T1000 (cell line): ENCODE measurements around the gene CH25H.

ENCODE experiments used
- DNase-seq: peaks from one replicate; lab custom pipeline; 2025; ENCODE audit warnings: mixed read lengths; lab: John Stamatoyannopoulos, UW

The CH25H gene

DNA sequence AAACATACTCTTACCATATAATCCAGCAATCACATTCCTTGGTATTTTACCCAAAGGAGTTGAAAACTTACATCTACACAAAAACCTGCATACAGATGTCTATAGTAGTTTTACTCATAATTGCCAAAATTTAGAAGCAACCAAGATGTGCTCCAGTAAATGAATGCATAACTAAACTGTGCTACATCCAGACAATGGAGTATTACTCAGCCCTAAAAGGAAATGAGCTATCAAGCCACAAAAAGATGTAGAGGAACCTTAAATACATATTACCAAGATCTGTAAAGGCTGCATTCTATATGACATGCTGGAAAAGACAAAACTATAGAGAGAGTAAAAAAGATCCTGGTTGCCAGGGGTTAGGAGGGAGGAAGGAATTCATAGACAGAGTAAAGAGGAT is 21.8 kb upstream of the CH25H start:
- no peak for DNase-seq

DNA sequence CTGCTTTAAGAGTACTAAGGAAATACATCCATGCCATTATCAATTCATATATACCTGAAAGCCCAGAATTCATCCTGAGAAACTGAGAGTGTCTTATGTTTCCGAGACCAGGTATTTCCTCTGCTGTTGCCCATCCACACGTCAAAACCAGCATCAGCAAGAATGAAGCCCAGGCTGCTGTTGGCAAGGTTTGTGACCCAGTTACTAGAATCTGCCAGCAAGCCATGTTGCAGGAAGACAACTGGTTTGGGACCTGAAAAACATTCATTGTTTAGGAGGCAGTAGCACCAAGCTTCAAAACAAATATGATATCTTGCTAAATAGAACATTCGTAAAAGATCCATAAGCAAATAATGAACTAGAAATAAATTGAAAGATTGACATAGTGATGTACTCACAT is 21.0 kb upstream of the CH25H start:
- no peak for DNase-seq

DNA sequence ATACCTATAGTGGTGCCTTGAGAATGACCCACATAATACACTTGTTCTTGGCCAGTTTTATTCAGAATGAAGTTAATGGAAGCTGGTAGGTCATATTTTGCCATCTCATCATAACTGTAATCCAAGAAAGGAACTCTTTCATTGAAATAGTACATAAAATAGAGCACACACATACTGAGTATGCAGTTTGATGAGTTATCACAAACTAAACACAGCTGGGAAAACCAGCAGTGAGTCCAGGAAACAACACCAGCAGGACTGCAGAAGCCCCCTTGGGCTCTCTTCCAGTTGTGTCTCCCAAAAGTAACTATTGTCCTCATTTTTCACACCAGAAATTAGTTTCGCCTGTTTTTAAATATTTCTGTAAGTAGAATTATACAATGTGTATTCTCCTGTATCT is 19.8 kb upstream of the CH25H start:
- no peak for DNase-seq

DNA sequence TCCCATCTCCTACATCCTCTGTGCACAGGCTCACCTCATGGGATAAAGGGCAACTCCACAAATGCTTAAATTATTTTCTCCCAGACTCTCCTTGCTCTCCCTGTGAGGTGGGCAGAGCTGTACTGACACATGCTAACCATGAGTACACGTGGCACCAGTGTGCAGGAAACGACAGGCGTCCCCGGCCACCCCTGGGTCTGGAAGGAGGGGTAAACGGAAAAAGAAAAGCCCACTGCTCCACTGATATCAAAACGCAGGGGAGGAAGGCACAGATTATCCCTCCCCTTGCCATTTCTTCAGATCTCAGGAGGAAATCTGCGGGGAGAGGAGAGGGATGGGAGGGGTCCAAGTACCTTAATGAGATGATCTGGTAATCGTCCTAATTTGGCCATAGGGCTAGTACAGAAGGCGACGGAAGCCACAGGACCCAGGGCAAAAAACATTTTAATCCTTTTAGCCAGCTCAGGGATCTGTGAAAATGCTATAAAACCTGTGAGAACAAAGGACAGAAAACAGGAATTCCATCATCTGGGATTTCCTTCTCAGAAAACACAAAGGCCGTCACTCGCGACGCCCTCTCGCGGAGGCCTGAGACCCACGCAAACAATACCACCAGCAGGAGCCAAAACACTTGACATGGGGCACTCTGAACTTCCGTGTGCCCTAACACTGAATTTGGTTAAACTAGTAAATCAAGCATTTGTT is 17.8 kb upstream of the CH25H start:
- no peak for DNase-seq

DNA sequence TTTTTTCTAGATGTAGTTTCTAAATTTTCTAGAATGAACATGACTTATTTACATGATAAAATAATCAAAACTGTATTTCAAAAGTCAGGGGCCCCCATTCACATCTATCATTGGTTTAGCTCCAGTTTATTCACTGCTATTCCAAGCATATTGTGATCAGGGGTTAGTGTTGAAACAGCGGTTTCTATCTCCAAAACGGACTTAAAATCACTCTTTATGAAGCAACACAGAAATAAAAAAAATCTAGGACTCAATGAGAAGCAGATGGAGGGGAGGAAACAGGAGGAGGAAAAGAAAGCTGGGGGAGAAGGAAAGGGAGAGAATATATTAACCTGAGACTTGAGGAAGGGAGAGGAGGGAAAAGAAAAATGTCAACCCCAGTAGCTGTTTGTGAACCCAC is 14.8 kb upstream of the CH25H start:
- no peak for DNase-seq

DNA sequence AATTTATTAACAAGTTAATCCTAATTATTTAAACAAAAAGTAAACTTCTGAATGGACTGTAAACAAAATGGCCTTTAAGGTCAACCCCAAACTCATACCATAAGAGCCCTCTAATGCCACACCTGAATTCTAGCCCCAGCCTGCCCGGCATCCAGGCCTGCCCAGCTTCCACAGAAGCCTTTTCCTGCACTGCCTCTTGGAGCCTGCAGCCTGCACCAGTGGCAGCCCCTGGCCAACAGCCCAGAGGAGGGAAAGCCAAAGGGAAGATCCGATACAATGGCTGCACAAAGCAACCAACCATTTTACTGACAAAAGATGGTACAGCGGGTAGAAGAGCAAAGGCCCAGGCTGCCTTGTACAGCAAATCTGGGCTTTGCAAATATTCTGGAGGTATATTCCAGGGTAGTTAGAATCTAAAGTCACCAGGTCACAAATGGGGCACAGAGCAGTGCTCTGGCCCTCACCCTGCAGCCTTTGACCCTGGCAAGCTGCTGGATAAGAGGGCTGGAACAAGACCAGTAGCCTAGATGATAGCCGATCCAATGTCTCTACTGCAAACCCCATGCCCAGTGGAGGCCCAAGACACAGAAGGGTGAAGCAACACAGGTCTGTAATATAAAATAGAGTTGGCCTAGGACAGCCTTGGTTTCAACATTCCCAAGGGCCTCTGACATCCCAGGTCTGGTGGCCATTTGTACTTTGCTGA is 12.5 kb upstream of the CH25H start:
- no peak for DNase-seq

DNA sequence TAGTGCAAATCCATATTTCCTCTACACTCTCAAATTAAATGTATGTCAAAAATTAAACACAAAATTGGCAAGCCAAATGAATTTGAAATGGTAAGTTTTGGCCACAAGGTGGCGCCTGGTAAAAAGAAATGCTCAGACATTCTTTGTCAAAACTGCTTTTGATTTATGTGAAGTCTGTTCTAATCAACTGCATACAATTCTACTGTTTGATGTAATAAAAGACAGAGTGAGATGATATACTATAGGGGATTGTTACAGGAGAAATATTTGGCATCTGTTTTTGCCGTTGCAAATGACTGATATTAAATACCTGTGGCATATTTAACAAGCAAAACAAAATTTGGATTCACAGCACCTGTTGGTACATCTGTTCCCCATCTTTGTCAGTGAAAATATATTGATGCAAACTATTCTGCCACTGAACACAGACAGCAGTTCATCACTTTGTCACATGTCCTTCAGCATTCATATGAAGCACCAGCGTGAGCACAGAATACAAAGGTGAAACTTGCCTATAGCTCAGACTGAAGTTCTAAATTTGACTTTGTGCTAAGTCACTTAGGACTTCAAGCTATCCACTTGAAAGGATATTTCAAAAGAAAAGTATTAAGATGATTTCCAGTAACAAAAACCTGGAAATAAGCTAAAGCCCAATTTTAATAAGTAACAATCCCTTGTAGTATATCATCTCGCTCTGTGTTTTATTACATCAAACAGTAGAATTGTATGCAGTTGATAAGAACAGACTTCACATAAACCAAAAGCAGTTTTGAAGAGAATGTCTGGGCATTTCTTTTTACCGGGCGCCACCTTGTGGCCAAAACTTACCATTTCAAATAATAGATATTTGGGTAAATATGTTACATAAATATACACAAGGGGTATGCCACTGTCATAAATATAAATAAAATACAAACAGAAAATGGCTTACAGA is 10.2 kb upstream of the CH25H start:
- peak; percentile 5 for DNase-seq

DNA sequence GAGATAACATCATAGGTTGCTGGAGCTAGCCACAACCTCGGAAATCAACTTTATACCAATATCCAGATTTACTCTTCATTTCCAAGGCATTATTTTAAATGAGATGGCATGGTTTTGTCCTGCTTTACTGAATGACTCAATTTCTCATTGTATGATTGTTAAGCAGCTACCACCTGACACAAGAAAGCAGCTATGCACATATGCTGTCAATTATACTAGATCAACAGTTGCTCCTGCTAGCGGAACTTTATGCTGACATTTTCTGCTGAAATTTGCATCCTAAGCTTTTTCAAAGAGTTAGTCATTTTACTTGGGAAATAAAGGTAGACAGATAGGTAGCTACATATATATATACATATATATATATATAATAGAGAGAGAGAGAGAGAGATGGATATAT is 8.9 kb upstream of the CH25H start:
- no peak for DNase-seq

DNA sequence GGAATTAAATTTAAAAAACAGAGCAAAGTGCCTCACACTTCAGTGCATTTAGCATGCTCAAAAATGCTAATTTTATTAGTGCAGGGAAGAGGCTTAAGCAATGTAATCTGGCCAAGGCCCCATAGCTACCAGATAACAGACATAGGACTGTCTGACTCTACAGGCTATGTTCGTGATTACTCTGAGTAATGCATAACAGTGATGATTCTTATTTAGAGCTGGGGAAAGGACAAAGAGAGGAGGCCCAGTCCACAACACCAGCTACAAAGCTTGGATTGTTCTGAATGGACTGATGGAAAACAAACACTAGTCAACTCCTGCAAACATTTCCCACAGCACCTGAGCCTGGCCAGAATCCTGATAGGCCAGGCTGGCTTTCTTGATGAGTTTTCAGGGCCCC is 8.4 kb upstream of the CH25H start:
- no peak for DNase-seq

DNA sequence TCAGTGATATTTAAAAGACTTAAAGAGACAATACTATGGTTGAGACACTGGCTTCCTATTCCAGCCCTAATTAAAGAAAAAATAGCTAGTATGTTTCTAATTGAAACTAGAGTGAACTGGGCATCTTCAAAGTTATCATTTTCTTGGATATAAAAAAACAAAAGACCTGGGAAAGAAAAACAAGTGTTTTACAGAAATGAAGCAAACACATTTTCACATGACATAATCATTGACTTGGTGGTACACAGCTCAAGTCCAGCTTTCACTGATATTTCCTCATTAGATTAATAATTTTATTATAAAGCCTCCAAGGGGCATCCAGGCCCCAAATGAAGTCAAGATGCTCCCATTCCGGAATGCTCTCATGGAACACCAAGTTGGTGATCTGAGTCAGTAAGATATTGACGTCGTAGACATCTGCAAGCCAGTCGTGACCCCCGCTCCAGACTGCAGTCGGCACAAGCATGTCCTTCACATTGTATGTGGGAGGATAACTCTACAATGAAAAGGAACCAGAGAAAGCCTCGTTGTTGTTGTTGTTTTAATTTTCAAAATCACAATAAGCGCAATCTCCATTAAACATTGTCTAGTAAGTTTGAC is 7.5 kb upstream of the CH25H start:
- no peak for DNase-seq

DNA sequence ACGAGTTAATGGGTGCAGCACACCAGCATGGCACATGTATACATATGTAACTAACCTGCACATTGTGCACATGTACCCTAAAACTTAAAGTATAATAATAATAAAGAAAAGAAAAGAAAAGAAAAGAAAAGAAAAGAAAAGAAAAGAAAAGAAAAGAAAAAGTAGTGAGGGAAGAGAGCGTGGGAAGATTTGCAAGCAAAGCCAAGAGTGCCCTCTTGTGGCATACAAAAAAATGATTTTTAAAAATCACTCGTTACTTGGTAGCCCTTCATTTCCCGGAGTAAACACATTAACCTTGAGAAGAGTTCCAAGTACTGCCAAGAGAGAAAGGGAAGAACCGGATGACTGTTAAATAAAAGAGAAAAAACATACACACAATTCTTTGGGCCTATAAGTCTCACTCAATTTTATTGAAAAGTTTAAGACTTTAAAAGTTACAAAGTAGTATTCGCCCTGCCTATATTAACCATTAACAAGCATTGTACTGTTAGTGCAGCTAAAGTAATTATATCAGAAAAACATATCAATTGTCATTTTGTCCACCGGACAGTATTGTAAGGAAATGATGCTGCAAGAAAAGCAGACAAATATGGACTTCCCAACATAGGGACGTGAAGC is 6.2 kb upstream of the CH25H start:
- DNase-seq: no peak

DNA sequence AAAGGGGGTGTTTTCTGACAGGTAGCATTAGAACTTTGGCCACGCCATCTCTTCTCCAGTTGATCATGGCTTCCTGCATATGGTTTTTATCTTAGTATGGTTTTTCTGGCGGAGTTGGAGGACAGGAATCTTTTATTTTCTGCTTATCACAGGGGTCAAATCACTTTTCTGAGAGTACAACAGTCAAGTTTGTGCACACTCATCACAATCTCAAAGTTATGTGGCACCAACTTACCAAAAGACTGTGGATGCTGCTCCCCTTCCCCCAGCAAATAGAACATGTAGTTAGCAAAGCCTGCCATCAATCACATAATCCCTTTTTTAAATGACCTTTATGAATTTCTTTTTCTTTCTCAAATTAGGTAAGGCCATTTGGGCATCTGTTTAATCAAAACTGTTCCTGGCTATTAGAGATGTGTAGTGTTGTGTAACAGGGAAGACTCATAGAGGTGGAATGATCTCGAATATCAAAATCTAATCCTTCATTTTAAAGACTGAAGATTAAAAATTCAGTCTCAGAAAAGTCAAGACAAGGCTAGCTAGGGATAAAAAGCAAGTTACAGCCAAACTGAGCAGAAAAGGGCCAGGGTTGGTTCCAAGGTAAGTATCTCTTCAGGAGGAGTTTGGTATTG is 3.8 kb upstream of the CH25H start:
- DNase-seq: no peak

DNA sequence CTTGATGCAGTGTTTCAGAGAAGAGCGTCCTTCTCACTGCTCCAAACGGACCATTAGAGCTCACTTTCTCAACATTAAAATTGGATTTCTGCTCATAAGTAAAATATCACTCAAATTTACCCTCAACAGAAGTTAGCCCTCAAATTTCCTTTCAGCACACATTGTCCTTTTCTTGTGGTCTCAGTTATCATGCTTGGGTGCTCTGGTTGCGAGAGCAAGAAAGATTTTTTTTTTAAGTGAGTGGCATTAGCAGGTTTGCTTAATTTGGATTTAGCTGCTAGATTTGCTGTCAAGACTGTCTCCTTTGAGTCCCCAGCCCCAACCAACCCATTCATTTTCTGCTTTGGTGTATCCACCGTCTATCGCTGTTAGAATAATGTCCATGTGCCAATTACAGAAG is 2.6 kb upstream of the CH25H start:
- DNase-seq: no peak

DNA sequence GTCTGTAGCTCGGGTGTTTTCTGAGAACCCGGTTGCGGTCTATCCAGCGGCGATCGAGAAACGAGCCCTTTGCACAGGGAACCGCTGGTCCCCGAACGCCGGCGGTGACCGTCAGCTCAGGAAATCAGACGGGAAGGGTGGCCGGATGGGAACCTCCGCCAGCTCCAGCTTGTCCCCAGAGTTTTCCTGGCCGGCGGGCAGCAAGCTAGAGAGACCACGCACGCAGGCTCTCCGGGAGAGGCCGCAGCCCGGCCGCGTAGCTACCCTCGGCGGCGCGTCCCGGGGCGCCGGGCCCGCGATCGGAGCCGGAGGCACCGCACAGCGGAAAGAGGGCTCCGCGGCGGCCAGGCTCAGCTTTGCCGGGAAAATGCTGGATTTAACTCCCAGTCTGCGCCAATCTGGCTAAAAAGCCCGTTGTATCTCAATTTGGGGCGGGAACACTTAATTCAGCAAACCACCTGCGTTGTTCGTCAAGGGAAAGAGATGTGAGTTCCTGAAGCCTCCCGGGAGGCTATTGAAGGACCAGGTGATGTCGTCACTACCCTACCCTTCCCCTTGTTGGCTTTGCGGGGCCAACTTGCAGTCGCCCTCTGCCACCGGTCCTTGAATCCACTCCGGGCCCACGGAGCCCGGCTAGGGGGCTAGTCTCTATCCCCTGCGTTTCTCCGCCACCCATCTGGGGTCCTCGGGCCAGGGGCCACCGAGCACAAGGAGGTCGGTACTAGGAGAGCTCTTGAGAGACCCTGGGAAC is 859 bp upstream of the CH25H start:
- DNase-seq: no peak

DNA sequence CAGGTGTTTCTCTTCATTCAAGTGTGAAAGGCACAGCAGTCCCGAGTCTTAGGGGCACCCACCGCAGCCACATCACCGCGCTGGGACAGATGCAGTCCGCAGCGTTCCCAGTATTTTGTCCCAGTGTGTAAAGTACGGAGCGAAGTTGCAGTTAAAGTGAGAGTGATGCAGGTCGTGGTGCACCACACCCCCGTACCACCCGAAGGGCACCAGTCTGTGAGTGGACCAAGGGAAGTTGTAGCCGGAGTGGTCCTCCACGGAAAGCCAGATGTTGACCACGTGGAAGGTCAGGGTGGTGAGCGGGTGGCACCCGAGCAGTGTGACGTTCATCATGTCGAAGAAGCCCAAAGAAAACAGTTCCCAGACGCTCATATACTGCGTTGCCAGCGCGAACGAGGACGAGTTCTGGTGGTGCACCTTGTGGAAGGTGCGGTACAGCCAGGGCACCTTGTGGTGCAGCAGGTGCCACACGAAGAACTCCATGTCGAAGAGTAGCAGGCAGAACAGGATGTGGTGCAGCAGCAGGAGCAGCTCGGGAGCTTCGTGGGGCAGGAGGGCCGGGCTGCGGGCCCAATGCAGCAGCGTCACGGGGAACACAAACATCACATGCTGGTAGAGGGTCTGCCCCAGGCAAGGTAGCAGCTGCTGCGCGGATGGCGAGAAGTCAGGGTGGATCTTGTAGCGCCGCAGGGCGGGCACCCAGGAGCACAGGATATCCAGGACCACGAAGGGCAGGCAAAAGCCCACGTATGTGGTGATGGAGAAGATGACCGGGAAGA is 526 bp downstream of the CH25H start:
- DNase-seq: no peak

DNA sequence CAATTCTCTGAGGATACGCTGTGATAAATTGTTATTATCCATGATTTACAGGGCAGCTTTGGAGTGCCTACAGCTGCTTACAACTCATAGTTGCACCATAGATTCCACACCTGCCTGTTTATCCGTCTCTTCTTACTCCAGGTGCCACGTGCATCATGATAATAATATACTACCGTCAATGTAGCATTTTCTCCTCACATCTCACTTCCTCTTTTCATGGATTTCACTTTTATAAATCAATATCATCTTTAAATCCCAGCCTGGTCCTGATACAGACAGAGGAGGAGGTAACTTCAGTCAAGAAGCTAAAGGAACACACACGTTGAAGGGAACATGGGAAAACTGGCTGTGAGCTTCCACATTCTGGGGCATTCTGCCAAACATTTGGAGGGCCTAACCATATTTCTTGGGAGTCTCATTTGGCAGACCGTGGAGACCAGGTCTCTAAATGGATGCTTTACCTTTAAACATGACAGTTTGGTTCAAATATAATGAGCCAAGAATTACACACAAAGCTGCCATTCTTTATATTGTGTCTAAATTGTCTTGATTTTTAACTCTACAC is 2.4 kb downstream of the CH25H start:
- DNase-seq: no peak

DNA sequence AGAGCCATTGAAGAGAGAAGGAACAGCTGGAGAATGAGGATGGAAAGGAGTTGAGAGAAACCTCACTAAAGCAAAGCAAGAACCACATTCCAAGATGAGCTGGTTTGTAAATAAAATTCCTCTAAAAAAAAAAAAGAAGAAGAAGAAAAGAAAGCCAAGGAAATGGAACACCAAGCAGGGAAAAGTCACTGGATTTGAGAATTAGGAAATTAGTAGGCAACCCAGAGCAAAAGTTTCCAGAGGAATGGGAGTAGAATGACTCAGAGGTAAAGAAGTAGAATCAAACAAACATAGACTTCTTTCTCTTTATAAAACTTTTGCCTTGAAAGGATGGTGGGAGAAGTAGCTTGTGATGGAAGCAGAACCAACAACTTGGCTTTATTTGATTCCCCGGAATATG is 3.9 kb downstream of the CH25H start:
- DNase-seq: no peak

DNA sequence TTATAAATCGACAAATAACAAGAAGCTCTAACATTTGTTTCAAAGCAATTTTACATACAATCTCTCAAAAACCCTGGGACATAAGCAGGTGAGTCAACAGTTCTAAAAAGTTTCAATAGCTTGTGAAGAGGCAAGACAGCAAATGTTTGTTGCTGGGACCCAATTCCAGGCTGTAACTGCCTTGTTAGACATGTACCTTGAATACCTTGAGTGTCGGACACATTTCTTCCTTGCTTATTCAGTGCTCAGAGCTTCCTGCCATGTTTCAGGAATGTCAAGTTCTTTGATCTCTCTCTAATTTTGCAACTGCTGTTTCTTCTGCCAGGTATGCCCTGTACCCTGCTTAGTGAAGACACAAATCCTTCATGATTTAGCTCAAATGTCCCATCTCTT is 5.1 kb downstream of the CH25H start:
- no peak for DNase-seq

DNA sequence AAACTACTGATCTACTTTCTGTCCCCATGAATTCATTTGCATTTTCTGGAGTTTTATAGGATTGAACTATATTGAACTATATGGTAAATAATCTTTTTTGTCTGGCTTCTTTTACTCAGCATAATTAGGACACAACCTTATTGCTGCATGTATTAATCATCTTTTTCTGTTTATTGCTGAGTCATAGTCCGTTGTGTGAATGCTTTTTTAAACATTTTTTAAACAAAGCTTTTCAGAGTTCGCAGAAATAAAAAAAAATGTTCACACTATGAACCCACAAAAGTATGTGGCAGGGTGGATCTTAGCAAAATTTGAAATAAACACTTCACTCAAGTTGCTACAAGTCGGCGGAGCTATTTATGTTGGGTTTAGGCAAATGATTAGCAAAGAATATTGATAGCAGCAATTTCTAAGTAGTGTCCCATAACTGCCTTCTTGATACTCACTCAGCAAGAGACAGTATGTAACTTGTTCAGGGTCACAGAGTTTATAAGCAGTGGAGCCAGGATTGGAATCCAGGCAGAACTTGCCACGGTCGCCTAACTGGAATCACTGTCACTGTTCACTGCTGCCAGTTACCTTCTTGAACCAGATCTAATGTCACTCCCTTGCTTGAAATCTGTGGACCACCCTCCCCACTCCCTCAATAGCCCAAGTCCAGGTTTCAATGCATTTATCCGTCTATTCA is 5.6 kb downstream of the CH25H start:
- no peak for DNase-seq
